Small intestine (tissue), 7 donors: ENCODE results near the gene OR6S1. TPM values are rescaled to one million over a fixed set of nuclear protein-coding genes. Genes with fewer than 3 reads are reported as not detected.

Source experiments
- DNase-seq, 2 donors: peaks; one replicate each; pipeline versions ENCODE4 v3.0.0 to v3.0.0-alpha.2; 2013
- FAIRE-seq: peaks from 2 replicates; lab custom pipeline; 2012; peaks lifted over from hg19 to GRCh38; lab: Jason Lieb, UNC
- H3K27ac ChIP-seq, 3 donors: one replicate each; pipeline ENCODE4 v1.5.1; 2013; ENCODE audit warnings: low read length in 2 of 3, mild to moderate bottlenecking in 2 of 3, control low read depth in 1 of 3, inconsistent platforms in 1 of 3, low read depth in 1 of 3, moderate library complexity in 1 of 3
- H3K27me3 ChIP-seq, 3 donors: one replicate each; pipeline ENCODE4 v1.6.1; 2013; ENCODE audit warnings: low read length in 3 of 3, inconsistent platforms in 1 of 3; ENCODE audit not compliant: control insufficient read depth in 3 of 3, insufficient read depth in 3 of 3
- H3K36me3 ChIP-seq, 3 donors: one replicate each; pipeline ENCODE4 v1.6.1; 2013; ENCODE audit warnings: low read length in 3 of 3, inconsistent platforms in 1 of 3, low read depth in 1 of 3, mild to moderate bottlenecking in 1 of 3, moderate library complexity in 1 of 3; ENCODE audit not compliant: control insufficient read depth in 3 of 3, insufficient read depth in 2 of 3
- H3K4me1 ChIP-seq, 3 donors: one replicate each; pipeline ENCODE4 v1.6.1; 2013; ENCODE audit warnings: low read length in 2 of 3, inconsistent platforms in 1 of 3, low read depth in 1 of 3, mild to moderate bottlenecking in 1 of 3, moderate library complexity in 1 of 3; ENCODE audit not compliant: control insufficient read depth in 3 of 3, insufficient read depth in 2 of 3
- H3K4me3 ChIP-seq, 3 donors: one replicate each; pipeline ENCODE4 v1.5.1; 2013; ENCODE audit warnings: low read length in 3 of 3, control low read depth in 1 of 3, inconsistent platforms in 1 of 3, low read depth in 1 of 3, mild to moderate bottlenecking in 1 of 3, moderate library complexity in 1 of 3
- H3K9me3 ChIP-seq, 2 donors: one replicate each; pipeline ENCODE4 v1.6.1; 2013; ENCODE audit warnings: low read depth in 1 of 2, low read length in 1 of 2; ENCODE audit not compliant: control insufficient read depth in 2 of 2, insufficient read depth in 1 of 2
- WGBS, 3 donors: extraction: QIAGEN DNeasy Blood & Tissue Kit; methylation state at CpG; one replicate each; pipeline ENCODE4 v1.1.7; 2013; 5-methylcytosine and 5-hydroxymethylcytosine counted together
- polyA plus RNA-seq, 4 donors: library from polyadenylated mRNA; stranded (reverse) in 3 of 4; unstranded in 1 of 4; fragments of 200-250 nt in 3 of 4; fragments of 120-200 nt in 1 of 4; gene quantifications; one replicate each; pipeline versions ENCODE4 v1.2.1 to v1.2.3, GENCODE V29; 2013
- donor health status: healthy with polysubstance abuse.
- donor health status: control.
- donor health status: control.
- donor health status: Bipolar disorder and iron deficiency.
- donor health status: healthy.

Gene OR6S1
- polyA plus RNA-seq, 4 donors, result not detected

DNA sequence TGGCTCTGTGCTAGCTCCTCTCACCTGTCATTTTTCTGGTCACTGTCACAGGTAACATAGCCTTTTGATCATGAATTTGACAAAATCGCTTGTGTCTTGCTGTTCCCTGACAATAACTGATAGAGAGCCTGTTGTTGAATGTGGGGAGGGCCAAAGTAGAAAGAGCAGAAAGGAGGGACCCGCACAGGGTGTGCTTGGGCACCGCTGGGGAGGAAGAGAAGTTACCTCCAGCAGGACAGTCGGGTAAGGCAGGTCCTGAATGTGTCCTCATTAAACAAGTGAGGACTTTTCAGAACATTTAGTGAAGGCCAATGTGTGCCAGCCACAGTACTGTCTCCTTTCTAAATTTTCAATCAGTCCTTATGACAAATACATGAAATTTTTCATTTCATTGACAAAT lies 50.3 kb downstream of the OR6S1 start, which contains the start of gene RNASE12:
TSS of gene RNASE12 (minus strand) at position 142 of the 400 bp plus-strand sequence. CDS start 653 bp downstream, outside the sequence.
- no peaks in the 10 kb centered on the region for H3K27me3 ChIP-seq
- H3K9me3 ChIP-seq, result no peaks in the 10 kb centered on the region
- no peaks in the 10 kb centered on the region for H3K4me1 ChIP-seq
- FAIRE-seq (no peak), DNase-seq (no peak)
- H3K36me3 ChIP-seq, result no peaks in the 10 kb centered on the region
- WGBS, 3 donors, result 67 to 77% (median 73%) methylated on average over 4 of the region's 4 CpGs
- no peak within 1 kb of the TSS for H3K4me3 ChIP-seq
- H3K27ac ChIP-seq, result no peak within 1 kb of the TSS

Other genes starting within 250 kb of the OR6S1 start
- 10 to 100 TPM; 32.9 to 87.4 (median 66.0) TPM for gene TEP1, start 228.2 kb downstream of the OR6S1 start, polyA plus RNA-seq
- under 1 TPM in 3 of 4 donors, not detected in 1; under 0.01 to 0.37 (median 0.07) TPM for gene KLHL33, start 205.5 kb downstream of the OR6S1 start, polyA plus RNA-seq
- 10 to 100 TPM; 38.6 to 59.1 (median 45.8) TPM for gene OSGEP, start 186.9 kb downstream of the OR6S1 start, polyA plus RNA-seq
- 100 to 1,000 TPM; 122 to 216 (median 191) TPM for gene APEX1, start 186.5 kb downstream of the OR6S1 start, polyA plus RNA-seq
- gene PIP4P1, start 180.3 kb downstream of the OR6S1 start, polyA plus RNA-seq, result 10 to 100 TPM; 37.6 to 55.1 (median 49.2) TPM
- 100 to 1,000 TPM; 168 to 353 (median 202) TPM for gene PNP, start 172.3 kb downstream of the OR6S1 start, polyA plus RNA-seq
- gene RNASE10, start 136.2 kb downstream of the OR6S1 start, polyA plus RNA-seq, result under 1 TPM in 1 of 4 donors, not detected in 3; 0.78 TPM
- gene RNASE9, start 80.6 kb downstream of the OR6S1 start, polyA plus RNA-seq, result not detected
- gene RNASE11, start 53.7 kb downstream of the OR6S1 start, polyA plus RNA-seq, result not detected
- gene RNASE12, start 50.3 kb downstream of the OR6S1 start, polyA plus RNA-seq, result not detected
- gene RNASE4, start 42.9 kb upstream of the OR6S1 start, polyA plus RNA-seq, result 10 to 100 TPM in 3 of 4 donors, 1 to 10 TPM in 1; 8.1 to 45.7 (median 31.1) TPM
- gene ANG, start 47.1 kb upstream of the OR6S1 start, polyA plus RNA-seq, result 10 to 100 TPM; 13.4 to 63.1 (median 20.8) TPM
- not detected for gene EDDM3A, start 104.2 kb upstream of the OR6S1 start, polyA plus RNA-seq
- not detected for gene EDDM3B, start 126.7 kb upstream of the OR6S1 start, polyA plus RNA-seq
- gene RNASE6, start 139.6 kb upstream of the OR6S1 start, polyA plus RNA-seq, result 10 to 100 TPM in 2 of 4 donors, 1 to 10 TPM in 2; 3.1 to 20.0 (median 10.3) TPM
- gene RNASE1, start 161.2 kb upstream of the OR6S1 start, polyA plus RNA-seq, result 100 to 1,000 TPM in 1 of 4 donors, 10 to 100 TPM in 3; 51.3 to 229 (median 84.7) TPM
- gene RNASE3, start 249.7 kb upstream of the OR6S1 start, polyA plus RNA-seq, result under 1 TPM in 2 of 4 donors, not detected in 2; 0.09 to 0.12 TPM